CD4-positive, alpha-beta T cell treated with Interleukin-21 for 1 hour (primary cell): ENCODE measurements around the gene MOB1B.
"Not testable (repeated sequence)": the region's sequence is repeated elsewhere in the genome, so short reads cannot be mapped to it uniquely, and the experiment has no call there.

Experiments used
- DNase-seq: peaks from one replicate; pipeline ENCODE4 v3.0.0-alpha.2; 2020

MOB1B gene

DNA sequence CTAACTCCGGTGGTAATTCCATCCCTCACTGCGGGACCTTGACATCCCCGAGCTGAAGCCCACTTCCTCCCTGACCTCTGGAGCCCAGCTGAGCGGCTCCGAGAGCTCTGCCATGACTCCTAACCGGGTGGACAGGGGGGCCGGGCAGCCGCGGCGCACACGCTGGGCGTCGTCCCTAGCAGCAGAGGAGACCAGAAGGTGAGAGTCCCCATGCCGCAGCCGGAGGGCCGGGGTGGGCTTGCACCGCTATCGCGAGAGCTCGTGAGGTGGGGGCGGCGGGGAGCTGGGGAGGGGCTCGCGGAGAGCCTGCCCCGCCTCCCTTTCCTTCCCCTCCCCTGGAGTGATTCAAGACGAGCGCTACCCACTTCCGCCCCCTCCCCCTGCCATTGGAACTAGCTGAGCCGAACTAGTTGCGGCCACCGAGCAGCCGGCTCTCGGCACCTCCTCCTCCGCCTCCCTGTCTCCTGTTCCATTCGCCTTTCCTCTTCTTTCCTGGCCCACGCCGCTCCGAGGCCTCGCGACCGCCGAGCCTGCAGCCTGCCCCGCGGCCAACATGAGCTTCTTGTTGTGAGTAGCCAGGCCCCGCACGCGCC lies at the start of gene MOB1B:
MOB1B (plus strand) TSS at position 386 of the 593 bp plus-strand sequence; CDS start at position 554, 168 bp downstream.
- DNase-seq = peak; percentile 87

DNA sequence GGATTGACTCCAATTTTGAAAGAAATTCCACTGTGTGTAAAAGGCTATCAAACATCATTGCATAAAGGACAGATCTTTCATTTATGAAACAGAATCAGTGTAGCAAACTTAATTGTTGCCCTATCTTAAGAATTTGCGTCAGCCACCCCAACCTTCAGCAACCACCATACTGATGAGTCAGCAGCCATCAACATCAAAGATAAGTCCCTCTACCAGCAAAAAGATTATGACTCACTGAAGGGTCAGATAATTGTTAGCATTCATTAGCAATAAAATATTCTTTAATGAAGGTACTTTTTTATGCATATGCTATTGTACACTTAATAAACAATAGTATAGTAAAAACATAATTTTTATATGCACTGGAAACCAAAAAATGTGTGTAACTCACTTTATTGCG lies 46.7 kb upstream of the MOB1B start:
- DNase-seq = no peak

DNA sequence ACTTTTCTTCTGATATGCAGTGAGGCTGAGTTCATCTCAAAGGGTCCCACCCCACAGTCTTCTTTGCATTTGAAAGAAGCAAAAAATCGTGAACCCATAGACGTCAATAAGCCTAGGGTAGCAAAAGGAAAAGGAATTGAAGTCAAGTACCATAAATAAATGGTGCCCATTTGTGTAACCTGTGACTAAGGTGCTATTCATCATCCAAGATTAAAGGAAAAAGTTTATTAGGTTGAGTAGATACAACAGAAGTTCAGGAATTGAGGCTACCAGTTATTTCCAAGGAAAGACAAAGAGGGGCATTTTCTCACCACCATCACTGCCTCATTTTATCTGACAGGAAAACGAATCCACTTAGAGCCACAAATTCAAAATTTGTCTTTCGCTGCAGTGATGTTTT lies 43.7 kb upstream of the MOB1B start:
- DNase-seq = no peak

DNA sequence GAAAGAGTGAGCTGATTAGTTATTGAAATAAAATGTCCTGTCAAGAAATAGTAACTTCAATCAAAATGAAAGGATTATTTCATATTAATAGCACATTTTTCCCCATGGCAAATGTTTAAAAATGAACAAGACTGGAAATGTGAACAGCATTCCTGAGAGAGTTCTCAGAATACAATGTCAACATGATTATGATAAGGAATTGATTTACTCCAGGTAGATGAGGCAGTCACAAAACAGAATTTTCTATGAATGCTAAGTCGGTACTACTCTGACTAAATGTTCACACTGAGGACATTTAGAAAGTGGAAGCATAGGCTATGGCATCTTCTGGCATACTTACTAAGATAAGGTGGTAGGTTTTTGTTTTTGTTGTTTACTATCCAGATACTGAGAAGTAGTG lies 43.1 kb upstream of the MOB1B start:
- DNase-seq = no peak

DNA sequence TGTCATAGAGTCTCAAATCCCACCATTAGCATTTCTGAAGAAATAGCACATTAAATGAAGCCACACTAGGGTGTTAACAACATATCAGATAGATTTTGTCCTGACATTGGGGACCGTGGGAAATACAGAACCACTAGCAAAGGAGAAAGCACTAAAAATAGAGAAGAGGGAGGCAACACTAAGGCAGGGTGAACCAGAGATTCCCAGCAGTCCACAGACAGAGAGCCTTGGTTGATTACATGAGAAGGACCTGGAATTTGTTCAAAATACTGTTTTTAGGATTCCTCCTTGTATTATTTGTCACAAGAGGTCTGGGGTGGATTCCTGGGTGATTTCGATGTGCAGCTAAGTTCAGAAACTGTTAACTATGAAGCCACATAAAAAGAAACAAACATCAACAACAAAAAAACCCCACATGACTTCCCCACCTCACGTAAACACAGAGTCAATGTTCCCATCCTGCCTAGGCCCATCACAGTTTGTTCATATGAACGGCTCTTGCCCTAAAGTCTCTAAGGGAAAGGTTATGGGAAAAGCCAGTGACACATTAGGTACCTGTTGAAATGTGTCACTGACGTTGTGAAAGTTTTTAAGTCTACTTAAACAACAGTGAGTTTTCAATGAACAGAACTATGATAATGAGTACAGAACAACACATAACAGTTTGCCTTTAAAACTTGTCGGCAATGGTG lies 38.9 kb upstream of the MOB1B start:
- no peak for DNase-seq

DNA sequence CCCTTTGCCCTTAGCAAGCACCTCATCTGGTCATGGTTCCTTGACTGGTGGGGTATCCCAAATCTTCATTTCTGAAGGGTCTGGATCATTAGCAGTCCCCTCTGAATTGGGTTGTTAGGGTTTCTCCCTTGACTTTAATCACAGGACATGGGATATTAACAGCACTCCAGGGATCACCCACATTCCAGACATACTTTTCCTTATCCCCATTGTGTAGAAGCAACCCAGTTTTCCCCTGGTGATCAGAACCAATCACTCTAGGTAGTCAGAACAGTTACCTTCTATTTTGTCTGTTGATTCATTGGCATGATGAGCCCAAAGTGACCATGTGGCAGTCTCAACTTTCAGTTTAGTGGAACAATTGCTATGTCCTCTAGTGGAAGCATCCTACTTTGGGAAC lies 33.4 kb upstream of the MOB1B start:
- DNase-seq = no peak

DNA sequence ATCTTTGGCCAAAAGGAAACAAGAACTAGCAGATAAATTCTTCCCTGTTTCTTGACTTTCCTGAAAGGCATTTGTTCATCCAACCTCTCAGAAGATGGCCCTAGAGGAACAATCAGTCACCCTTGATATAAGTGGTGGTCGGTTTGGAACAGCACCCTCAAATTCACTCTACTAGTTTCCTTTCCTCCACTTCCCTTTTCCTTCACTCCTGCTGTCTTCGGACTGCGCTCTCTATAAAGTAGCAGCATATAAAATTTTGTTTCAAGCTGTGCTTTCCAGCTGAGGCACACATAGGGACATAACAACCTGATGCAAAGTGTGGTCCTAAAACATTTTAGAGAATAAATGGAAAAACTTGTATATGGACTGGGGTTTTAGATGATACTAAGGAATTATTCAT lies 29.0 kb upstream of the MOB1B start:
- DNase-seq = no peak

DNA sequence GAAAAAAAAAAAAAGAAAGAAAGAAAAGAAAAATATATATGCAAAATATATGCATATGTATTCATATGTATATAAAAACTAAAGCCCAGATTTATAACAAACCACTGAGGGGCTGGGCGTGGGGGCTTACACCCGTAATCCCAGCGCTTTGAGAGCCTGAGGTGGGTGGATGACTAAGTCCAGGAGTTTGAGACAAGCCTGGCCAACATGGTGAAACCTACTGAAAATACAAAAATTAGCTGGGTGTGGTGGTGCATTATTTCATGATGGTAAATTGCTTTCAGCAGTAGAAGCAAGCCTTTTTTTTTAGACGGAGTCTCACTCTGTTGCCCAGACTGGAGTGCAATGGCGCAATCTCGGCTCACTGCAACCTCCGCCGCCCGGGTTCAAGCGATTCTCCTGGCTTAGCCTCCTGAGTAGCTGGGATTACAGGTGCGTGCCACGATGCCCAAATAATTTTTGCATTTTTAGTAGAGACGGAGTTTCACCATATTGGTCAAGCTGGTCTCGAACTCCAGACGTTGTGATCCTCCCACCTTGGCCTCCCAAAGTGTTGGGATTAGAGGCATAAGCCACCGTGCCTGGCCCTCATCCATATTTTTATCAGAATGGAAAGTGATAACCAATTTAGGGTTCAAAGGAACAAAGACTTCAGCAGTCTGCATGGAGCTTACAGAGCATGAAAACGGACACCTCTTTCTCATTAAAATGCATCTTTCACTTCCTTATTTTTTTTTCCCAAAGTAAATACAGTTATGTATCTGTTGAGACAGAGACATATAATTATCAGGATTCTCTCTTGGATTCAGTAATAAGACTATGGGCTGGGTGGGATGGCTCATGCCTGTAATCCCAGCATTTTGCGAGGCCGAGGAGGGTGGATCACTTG lies 27.7 kb upstream of the MOB1B start:
- DNase-seq = no peak

DNA sequence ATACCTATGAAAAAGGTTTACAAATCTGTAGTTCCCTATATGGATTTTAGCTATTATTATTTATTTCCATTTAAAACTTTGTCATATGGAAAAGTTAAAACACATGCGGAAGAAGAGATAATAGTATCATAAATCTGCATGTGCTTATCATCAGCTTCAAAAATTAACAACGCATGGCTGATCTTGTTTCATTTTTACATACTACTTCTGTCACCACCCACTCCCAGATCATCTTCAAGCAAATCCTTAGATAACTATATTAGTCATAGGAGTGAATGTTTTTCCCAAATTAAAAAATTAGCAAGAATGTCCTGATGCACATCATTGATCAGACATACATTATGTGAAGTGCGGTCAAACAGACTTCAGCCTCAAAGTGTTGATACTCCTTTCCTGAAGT lies 24.6 kb upstream of the MOB1B start:
- DNase-seq = no peak

DNA sequence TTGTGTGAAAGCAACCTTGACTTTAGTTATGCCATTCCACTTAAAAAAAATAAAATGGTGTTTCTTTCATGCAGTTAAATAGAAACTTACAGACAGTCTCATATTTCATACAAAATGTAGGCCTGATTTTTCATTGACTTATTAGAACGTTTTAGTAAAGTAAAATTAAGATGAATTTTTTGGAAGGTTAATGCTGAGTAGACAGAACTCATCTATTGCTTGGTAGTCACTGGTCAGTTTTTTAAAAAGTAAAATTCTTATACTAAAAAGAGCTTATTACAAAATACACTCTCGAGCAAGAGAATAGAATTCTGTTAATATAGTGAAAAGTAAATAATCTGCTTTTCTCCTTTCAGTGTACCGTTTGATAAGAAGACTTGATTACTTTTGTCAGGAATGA lies 21.4 kb upstream of the MOB1B start:
- DNase-seq = no peak

DNA sequence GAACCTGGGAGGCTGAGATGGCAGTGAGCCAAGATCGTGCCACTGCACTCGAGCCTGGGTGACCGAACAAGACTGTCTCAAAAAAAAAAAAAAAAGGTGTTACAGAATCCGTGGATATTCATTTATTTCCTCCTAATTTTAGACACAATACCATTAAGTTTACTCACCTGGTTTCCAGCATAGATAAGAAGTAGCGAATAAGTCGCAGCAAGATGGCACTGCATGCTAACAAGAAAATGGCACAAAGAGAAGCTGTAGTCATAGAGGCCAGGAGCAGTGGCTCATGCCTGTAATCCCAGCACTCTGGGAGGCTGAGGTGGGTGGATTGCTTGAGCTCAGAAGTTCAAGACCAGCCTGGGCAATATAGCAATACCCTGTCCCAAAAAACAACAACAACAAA lies 17.0 kb upstream of the MOB1B start:
- no peak for DNase-seq

DNA sequence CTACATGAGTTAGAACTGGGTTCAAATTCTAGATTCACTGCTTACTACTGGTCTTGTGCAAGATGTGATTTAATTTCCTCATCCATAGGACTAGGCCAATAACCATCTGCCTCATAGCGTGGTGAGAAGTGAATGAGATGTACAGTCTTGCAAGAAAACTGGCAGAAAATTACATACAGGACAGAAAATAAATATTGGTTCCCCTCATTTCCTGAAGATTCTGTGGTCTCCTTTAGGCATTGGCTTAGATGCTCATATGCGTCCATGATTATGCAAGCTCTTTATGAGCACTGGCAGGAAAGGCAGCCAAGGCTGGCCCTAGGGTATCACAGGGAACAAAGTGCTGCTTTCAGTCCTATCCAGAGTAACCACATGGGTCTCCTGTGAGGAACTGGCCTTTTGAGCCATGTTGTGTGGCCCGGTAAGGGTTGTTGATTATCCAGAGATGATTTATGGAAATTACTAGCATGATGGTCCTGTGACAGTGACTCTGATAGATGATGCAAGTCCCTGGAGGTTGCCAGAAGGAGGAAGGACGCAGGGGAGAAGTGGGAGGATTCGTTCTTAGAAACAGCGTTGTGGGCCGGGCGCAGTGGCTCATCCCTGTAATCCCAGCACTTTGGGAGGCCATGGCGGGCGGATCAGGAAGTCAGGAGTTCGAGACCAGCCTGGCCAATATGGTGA lies 9.9 kb upstream of the MOB1B start:
- DNase-seq = no peak

DNA sequence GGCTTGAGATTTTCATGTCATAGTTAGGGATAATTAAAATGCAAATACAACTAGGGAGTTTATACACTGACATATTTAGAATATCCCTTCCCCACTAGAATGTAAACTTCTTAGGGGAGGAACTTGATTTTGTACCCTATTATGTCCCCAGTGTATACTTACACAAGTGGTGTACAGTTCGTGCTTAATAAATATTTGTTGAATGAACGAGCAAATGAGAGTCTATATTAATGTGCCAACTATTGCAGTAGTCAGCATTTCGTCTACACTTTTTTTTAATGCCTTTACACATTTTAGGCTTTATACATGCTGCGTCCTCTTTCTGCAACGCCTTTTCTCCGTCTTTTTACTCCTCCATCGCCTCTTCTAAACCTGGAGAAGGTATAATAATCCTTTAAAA lies 8.4 kb upstream of the MOB1B start:
- DNase-seq = no peak

DNA sequence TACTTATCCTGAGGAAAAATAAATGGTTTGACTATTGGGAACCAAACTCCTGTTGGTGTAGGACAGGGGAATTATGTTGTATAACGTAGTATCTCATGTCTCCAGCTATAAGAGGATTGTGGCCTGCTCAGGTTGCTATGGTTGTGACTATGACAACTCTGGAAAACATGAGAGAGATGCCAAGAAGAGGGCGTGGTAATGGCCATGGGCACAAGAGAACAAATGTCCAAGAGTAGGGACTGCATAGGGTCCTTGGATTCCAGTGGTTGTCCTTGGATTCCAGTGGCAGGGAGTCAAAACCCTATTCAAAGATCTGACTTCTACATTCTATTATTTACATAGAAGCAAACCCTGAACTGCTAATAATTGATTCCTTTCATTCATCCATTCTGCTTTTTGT lies 6.8 kb upstream of the MOB1B start:
- DNase-seq = no peak

DNA sequence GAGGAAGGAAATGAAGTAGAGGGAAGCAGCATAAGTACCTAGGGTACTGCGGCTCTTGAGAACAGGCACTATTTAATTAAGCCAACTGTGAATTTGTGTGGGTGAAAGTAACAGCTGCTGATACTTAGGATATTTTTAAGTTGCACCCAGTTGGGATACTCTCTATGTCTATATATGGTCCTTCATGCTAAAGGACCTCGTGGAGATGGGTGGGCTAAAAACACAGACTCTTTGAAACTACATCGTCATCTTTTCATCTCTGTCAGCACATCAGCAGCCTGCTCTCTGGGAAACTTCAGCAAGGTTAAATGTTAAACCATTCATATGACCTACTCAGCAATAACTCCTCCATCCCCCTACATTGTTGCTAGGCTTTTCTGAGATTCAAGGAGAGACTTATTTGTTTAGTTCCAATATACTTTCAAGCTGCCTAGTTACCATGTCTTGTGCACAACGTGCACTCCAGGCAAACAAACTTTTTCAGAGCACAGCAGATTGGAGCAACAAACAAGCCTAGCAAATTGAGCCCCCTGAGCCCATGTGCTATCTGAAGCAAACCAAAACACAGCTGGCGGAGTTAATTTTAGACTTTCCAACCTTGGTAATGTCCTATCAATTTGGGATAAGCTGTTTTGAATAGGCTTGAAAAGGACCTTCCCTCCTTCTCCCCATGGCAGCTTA lies 6.2 kb upstream of the MOB1B start:
- DNase-seq = no peak

DNA sequence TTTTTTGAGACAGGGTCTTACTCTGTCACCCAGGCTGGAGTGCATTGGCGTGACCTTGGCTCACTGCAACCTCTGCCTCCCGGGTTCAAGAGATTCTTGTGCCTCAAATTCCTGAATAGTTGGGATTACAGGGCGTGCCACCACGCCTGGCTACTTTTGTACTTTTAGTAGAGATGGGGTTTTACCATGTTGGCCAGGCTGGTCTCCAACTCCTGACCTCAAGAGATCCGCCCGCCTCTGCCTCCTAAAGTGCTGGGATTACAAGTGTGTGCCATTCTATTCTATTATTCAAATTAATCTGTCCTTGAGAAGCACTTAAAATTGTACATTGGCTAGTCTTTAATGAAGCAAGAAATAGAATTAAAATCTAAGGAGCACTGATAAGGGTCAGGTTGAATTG lies 3.6 kb upstream of the MOB1B start:
- not testable (repeated sequence) for DNase-seq

DNA sequence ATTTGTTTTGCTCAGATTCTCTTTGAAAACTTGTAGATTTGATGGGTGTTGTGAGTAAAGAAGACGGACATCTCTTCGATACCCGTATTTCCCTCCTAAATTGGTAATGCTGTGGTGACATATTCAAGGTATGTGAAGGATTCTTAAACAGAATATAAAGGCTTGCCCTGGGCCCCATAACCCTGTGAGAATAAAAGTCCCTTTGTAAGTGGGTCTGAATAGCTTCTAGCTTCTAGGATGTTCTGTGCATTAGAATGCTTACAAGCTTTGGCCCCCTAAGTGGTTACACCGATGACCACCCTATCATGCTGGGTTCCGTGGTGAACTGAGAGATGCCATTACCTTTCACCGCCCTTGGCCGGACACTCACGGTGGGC lies 574 bp upstream of the MOB1B start:
- no peak for DNase-seq

DNA sequence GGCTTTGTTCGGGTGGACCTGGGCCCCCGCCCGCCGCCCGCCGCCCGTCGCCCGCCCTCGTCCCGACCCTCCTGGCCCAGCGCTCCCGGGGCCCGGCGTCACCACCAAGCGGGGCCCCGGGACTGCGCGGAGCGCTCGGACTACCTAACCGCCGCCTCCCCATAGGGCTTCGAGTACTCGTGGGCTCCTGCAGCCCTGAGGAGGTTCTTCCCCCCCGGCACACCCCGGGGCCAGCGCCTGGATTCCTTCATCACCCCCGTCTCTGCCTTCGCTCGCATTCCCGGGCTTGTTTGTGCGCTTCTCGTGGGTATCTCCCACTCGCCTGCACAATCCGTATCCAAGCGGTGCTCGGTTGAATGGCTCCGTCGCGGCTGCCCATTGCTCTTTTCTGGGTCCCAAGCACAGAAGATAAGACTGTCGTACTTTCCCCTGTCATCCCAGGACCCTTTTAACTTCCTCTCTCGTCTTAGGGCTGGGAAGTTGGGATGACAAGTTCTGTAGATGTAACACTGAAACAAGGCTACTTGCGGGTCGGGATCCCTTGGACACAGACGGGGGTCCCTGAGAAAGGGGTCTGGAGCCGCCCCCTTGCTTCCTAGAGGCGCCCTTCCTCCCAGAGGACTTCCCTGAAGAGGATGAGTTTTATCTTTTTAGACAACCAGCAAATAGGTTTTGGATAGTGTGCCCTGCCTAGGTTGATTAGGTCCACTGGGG lies 565 bp downstream of the MOB1B start:
- no peak for DNase-seq

DNA sequence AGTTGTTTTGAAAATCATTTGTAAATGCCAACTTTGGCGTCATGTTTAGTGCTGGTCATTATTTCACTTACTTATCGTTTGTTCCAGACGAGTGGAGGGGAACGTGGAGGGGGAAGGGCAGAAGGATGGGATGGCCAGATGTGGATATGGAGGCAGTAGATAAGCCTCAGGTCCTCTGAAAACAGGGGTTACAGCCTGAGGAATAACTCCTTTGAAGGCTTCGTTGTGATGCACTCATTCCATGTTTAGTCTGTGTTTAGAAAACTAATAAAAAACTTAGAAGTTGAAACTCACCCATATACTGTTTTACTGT lies 1.1 kb downstream of the MOB1B start:
- DNase-seq = no peak

DNA sequence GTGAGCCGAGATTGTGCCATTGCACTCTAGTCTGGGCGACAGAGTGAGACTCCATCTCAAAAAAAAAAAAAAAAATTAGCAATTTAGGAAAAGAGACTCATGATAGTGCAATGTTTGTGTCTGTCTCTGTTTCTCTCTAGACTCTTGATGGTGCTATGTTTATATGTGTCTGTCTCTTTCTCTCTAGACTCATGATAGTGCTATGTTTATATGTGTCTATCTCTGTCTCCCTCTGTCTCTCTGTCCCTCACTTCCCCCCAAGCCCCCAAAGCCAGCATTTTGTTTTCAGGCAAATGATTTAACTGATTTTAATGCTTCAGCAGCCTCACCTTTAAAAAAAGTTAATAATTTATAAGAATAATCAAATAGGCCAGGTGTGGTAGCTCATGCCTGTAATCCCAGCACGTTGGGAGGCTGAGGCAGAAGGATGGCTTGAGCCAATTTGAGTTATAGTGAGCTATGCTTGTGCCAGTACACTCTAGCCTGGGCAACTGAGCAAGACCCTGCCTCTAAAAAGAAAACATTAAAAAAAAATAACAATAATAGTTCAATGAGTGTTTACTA lies 6.9 kb downstream of the MOB1B start:
- DNase-seq = no peak

DNA sequence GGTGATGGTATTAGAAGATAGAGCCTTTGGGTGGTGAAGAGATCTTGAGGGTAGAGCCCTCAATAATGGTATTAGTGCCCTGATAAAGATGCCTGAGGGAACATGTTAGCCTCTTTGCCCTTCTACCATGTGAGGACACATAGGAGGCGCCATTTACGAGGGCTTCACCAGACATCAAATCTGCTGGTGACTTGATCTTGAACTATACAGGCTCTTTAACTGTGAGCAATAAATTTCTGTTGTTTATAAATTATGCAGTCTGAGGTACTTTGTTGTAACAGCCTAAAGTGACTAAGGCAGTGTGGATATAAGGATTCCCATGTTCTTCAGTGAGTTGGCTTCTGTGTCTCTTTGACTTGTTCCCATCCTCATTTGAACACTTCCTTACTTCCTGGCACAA lies 11.8 kb downstream of the MOB1B start:
- DNase-seq = no peak

DNA sequence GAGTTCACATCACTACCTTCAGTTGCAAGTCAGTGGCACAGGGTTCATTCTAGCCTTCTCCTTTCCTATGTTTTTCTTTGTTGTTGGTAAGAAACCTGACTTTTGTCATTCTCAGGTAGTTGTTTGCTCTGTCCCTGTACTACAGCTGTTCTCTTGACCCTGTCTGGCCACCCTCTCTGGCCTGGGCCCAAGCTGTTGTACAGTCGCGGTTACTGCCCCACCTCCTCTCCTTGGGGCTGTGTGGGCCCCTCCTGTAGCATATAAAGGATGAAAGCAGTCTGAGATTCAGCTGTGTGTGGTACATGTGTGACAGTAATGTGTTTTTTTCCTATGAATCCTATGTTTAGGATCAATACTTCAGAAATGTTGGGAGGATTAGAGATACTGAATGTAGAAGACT lies 12.5 kb downstream of the MOB1B start:
- DNase-seq = no peak
